GM21723 (cell line): ENCODE results near the gene DNAH9.
"Not testable (repeated sequence)": the region's sequence is repeated elsewhere in the genome, so short reads cannot be mapped to it uniquely, and the experiment has no call there.

Experiments
- ATAC-seq: cut with Tn5 transposase; IDR thresholded peaks from one replicate; pipeline ENCODE4 v1.9.1; 2021; ENCODE audit warnings: mild to moderate bottlenecking, moderate library complexity; ENCODE audit not compliant: unreplicated experiment

DNAH9 gene

GRCh38 chr17:11899537-11899942 is 301.3 kb downstream of the DNAH9 start:
- ATAC-seq = no peak

GRCh38 chr17:11900041-11900476 is 301.8 kb downstream of the DNAH9 start:
- no peak for ATAC-seq

- no peak for ATAC-seq
Observed at GRCh38 chr17:11900655-11901054, 302.4 kb downstream of the DNAH9 start.

- no peak for ATAC-seq
Observed at GRCh38 chr17:11901931-11902330, 303.7 kb downstream of the DNAH9 start.

GRCh38 chr17:11908711-11909146 is 310.5 kb downstream of the DNAH9 start:
- no peak for ATAC-seq

- ATAC-seq = no peak
Observed at GRCh38 chr17:11909348-11909747, 311.1 kb downstream of the DNAH9 start.

GRCh38 chr17:11916091-11916490 is 317.8 kb downstream of the DNAH9 start:
- ATAC-seq = no peak

- ATAC-seq = no peak
Observed at GRCh38 chr17:11917415-11917814, 319.1 kb downstream of the DNAH9 start.

- no peak for ATAC-seq
Observed at GRCh38 chr17:11921296-11921695, 323.0 kb downstream of the DNAH9 start.

GRCh38 chr17:11922638-11923037 is 324.4 kb downstream of the DNAH9 start:
- no peak for ATAC-seq

- ATAC-seq = no peak
Observed at GRCh38 chr17:11924076-11924475, 325.8 kb downstream of the DNAH9 start.

- no peak for ATAC-seq
Observed at GRCh38 chr17:11925262-11926021, 327.2 kb downstream of the DNAH9 start.

- ATAC-seq = no peak
Observed at GRCh38 chr17:11928436-11928835, 330.2 kb downstream of the DNAH9 start.

- ATAC-seq = no peak
Observed at GRCh38 chr17:11932337-11932898, 334.1 kb downstream of the DNAH9 start.

GRCh38 chr17:11935734-11936406 is 337.6 kb downstream of the DNAH9 start:
- ATAC-seq = no peak

GRCh38 chr17:11940904-11941303 is 342.6 kb downstream of the DNAH9 start:
- ATAC-seq = no peak

GRCh38 chr17:11943086-11943485 is 344.8 kb downstream of the DNAH9 start:
- not testable (repeated sequence) for ATAC-seq

GRCh38 chr17:11943759-11944347 is 345.6 kb downstream of the DNAH9 start:
- no peak for ATAC-seq

GRCh38 chr17:11944587-11944986 is 346.3 kb downstream of the DNAH9 start:
- ATAC-seq = no peak

- ATAC-seq = no peak
Observed at GRCh38 chr17:11948789-11949188, 350.5 kb downstream of the DNAH9 start.

- ATAC-seq = not testable (repeated sequence)
Observed at GRCh38 chr17:11949571-11949970, 351.3 kb downstream of the DNAH9 start.
